ENCODE results near the gene FNDC5.

The FNDC5 gene

DNA sequence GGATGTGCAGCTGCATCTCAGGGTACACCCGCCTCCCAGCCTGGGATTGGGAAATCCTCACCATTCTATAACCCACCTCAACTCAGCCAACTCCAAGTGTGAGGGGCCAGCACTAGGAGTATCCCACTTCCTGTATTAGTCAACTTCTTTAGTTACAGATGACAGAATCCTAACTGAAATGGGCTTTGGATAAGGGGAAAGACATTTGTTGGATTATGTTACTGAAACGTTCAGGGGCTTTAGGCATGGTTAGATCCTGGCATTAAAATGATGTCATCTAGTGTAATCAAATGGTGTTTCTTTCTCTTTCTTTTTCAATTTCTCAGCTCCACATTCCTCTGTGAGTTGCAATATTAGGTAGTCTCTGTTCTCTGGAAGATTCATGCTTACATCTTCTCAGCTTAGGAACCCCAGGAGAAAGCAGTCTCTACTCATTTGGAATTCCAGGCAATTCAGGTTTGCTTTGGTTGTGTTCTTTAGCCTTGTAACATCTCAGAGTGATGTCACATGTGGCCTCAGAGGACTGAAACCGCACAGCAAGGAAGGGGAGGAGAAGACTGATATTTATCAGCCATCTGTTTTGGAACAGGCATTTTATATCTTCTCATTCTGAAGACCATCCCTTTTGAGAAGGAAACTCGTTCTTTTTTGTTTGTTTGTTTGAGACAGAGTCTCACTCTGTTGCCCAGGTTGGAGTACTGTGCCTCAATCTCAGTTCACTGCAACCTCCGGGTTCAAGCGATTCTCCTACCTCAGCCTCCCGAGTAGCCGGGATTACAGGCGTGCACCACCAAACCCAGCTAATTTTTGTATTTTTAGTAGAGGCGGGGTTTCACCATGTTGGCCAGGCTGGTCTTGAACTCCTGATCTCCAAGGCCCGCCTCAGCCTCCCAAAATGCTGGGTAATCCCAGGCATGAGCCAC, 49.4 kb upstream of the FNDC5 start (continued):
- TF ChIP-seq TCF4 (CRISPR knock-in tag; IDR thresholded peaks at IDR 0.05; ENCODE audit: borderline replicate concordance) (no peak), TOX (CRISPR knock-in tag; IDR thresholded peaks at IDR 0.05; ENCODE audit: borderline replicate concordance) (no peak), ZNF70 (CRISPR knock-in tag; IDR thresholded peaks at IDR 0.05) (no peak)
- TF ChIP-seq, protein P1, sequence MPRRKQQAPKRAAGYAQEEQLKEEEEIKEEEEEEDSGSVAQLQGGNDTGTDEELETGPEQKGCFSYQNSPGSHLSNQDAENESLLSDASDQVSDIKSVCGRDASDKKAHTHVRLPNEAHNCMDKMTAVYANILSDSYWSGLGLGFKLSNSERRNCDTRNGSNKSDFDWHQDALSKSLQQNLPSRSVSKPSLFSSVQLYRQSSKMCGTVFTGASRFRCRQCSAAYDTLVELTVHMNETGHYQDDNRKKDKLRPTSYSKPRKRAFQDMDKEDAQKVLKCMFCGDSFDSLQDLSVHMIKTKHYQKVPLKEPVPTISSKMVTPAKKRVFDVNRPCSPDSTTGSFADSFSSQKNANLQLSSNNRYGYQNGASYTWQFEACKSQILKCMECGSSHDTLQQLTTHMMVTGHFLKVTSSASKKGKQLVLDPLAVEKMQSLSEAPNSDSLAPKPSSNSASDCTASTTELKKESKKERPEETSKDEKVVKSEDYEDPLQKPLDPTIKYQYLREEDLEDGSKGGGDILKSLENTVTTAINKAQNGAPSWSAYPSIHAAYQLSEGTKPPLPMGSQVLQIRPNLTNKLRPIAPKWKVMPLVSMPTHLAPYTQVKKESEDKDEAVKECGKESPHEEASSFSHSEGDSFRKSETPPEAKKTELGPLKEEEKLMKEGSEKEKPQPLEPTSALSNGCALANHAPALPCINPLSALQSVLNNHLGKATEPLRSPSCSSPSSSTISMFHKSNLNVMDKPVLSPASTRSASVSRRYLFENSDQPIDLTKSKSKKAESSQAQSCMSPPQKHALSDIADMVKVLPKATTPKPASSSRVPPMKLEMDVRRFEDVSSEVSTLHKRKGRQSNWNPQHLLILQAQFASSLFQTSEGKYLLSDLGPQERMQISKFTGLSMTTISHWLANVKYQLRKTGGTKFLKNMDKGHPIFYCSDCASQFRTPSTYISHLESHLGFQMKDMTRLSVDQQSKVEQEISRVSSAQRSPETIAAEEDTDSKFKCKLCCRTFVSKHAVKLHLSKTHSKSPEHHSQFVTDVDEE (CRISPR knock-in tag; IDR thresholded peaks at IDR 0.05) = no peak

DNA sequence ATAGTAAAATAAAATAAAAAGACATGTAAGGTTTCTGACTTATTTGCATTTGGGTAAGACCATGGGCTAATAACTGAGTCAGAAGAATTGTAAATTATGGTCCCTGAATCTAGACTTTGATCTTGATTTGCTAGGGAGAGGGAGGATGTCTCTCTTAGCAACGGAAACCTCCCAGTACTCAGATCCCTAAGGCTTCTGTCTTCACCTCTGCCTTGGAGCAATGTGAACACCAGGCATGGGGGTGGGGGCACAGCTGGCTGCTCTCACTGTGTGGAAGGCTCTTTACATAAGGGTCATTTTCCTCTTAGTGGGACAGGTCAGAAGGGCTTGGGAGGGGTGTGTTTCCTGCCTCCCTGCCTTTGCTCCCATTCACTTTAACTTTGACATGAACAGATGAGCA, 47.5 kb upstream of the FNDC5 start:
- ATAC-seq = no peak
- TF ChIP-seq CSDC2 (CRISPR knock-in tag; IDR thresholded peaks at IDR 0.05) (no peak), ZNF8 (CRISPR knock-in tag; IDR thresholded peaks at IDR 0.05) (no peak), TOX (CRISPR knock-in tag; IDR thresholded peaks at IDR 0.05; ENCODE audit: borderline replicate concordance) (no peak), ZC3H10 (CRISPR knock-in tag; IDR thresholded peaks at IDR 0.05) (no peak), PPARA (CRISPR knock-in tag; IDR thresholded peaks at IDR 0.05; ENCODE audit: borderline replicate concordance) (no peak), GLIS3 (CRISPR knock-in tag; IDR thresholded peaks at IDR 0.05) (no peak), ZNF565 (CRISPR knock-in tag; conservative IDR thresholded peaks at IDR 0.05; ENCODE audit: low read depth) (no peak), ZFP30 (CRISPR knock-in tag; IDR thresholded peaks at IDR 0.05) (no peak)
- TF ChIP-seq, protein P2, sequence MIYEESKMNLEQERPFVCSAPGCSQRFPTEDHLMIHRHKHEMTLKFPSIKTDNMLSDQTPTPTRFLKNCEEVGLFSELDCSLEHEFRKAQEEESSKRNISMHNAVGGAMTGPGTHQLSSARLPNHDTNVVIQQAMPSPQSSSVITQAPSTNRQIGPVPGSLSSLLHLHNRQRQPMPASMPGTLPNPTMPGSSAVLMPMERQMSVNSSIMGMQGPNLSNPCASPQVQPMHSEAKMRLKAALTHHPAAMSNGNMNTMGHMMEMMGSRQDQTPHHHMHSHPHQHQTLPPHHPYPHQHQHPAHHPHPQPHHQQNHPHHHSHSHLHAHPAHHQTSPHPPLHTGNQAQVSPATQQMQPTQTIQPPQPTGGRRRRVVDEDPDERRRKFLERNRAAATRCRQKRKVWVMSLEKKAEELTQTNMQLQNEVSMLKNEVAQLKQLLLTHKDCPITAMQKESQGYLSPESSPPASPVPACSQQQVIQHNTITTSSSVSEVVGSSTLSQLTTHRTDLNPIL (CRISPR knock-in tag; IDR thresholded peaks at IDR 0.05; ENCODE audit: low read depth) = no peak
- TF ChIP-seq, protein P3, sequence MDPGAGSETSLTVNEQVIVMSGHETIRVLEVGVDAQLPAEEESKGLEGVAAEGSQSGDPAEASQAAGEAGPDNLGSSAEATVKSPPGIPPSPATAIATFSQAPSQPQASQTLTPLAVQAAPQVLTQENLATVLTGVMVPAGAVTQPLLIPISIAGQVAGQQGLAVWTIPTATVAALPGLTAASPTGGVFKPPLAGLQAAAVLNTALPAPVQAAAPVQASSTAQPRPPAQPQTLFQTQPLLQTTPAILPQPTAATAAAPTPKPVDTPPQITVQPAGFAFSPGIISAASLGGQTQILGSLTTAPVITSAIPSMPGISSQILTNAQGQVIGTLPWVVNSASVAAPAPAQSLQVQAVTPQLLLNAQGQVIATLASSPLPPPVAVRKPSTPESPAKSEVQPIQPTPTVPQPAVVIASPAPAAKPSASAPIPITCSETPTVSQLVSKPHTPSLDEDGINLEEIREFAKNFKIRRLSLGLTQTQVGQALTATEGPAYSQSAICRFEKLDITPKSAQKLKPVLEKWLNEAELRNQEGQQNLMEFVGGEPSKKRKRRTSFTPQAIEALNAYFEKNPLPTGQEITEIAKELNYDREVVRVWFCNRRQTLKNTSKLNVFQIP (CRISPR knock-in tag; IDR thresholded peaks at IDR 0.05; ENCODE audit: borderline replicate concordance, low read depth) = no peak

DNA sequence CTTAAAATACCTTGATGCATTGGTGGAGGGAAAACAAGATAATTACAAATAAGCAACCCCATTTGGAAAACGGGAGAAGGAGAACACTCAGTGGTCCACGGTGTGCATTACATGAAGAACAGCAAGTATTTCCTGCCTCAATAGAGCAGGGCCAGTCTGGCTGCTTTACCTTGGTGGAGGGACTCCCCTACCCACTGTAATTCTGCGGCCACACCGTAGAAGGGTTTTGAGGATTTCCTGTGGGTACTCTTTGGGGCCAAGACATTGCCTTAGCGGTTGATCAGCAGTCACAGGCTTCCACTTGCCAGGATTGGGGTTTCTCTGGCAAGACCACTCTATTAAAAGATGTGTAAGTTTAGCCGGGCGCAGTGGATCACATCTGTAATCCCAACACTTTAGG, 46.8 kb upstream of the FNDC5 start:
- TF ChIP-seq ESRRG (CRISPR knock-in tag; IDR thresholded peaks at IDR 0.05) (no peak), ISL1 (CRISPR knock-in tag; IDR thresholded peaks at IDR 0.05) (no peak), SNAI2 (CRISPR knock-in tag; IDR thresholded peaks at IDR 0.05) (no peak)
- ATAC-seq = no peak

DNA sequence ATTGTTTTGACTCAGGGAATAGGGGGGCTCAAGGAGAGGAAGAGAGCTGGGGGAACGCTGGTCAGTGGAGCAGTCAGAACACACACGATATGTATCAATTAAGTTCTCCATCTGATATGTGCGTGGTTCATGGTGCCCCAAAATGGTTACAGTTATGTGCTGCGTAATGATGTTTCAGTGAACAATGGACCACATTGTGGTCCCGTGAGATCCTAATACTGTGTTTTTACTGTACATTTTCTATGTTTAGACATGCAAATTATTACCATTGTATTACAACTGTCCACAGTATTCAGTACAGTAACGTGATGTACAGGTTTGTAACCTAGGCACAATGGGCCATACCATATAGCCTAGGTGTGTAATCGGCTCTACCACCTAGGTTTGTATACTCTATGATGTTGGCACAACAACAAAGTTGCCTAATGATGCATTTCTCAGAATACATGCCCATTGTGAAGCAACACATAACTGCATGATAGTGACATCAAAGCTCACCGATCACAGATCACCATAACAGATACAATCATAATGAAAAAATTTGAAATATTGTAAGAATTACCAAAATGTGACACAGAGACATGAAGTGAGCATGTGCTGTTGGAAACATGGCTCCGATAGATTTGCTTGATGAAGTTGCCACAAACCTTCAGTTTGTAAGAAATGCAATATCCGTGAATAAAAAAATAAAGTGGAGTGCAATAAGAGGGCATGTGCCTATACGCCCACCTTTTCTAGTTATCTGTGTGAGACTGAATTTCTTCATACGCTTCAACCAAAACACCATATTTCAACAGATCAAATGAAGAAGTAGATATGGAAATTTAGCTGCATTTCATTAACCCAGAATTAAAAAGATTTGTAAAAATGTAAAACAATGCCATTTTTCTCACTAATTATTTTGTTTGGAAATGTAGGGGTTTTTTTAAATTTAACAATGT, 45.3 kb upstream of the FNDC5 start:
- ATAC-seq = no peak
- TF ChIP-seq, protein P2 (CRISPR knock-in tag; IDR thresholded peaks at IDR 0.05; ENCODE audit: low read depth) = no peak
- TF ChIP-seq, protein P3 (CRISPR knock-in tag; IDR thresholded peaks at IDR 0.05; ENCODE audit: borderline replicate concordance, low read depth) = no peak
- TF ChIP-seq CSDC2 (CRISPR knock-in tag; IDR thresholded peaks at IDR 0.05) = no peak
